ENCODE measurements around the gene THAP5. TPM values are rescaled to one million over a fixed set of nuclear protein-coding genes. Genes with fewer than 3 reads are reported as not detected.

Gene THAP5
- total and polyA plus RNA-seq, 2 donors (not counting 3 experiments of a cell fraction or from before 2014, with no cell fraction given): 2.5 to 14.1 TPM

- Histone ChIP-seq H3K27me3 (ENCODE audit: control insufficient read depth in 2 of 2, insufficient read depth in 2 of 2, low read length in 2 of 2) (no peaks in the 10 kb centered on the region), H2AFZ (ENCODE audit: low read depth, low read length) (no peak overlapping the region), H3K9me3 (replicated peaks; ENCODE audit: control insufficient read depth, insufficient read depth, low read length) (no peaks in the 10 kb centered on the region), H3K79me2 (ENCODE audit: control insufficient read depth, insufficient read depth, low read length) (peaks cover 5% of the 10 kb centered on the region), H3K4me1 (ENCODE audit: control insufficient read depth, extremely low read depth, insufficient read depth, low read length) (peaks cover 10% of the 10 kb centered on the region), H3K4me2 (ENCODE audit: insufficient read depth, low read length) (no peak overlapping the region), H4K20me1 (replicated peaks; ENCODE audit: control insufficient read depth, extremely low read depth, insufficient read depth, low read length) (peaks cover 2% of the 10 kb centered on the region), H3K9ac (replicated peaks; ENCODE audit: extremely low read depth, insufficient read depth, low read length) (no peak overlapping the region), H3K27ac (ENCODE audit: insufficient read depth, low read depth, low read length) (no peak overlapping the region), H3K4me3 (replicated peaks in 1 of 3; ENCODE audit: insufficient read depth in 1 of 3, low read depth in 1 of 3, low read length in 3 of 3) (no peak overlapping the region), H3K36me3 (ENCODE audit: control insufficient read depth in 2 of 2, extremely low read depth in 1 of 2, insufficient read depth in 2 of 2, low read length in 2 of 2) (peaks cover 0 to 6% of the 10 kb centered on the region in 2 experiments), H3K9me1 (replicated peaks; ENCODE audit: control insufficient read depth, extremely low read depth, insufficient read depth, low read length) (no peaks in the 10 kb centered on the region)
- CTCF ChIA-PET: interaction anchor here (1.6 kb wide), 1 partner anchor 10 kb away, joined by 4 read pairs; the partner anchor contains the start of gene PNPLA8
- intact Hi-C loops (cut with micrococcal nuclease): no loop called here
- no peak for DNase-seq (ENCODE audit: low read depth, low spot score)
- POLR2A ChIA-PET: no interaction called here
- dilution Hi-C loops (cut with MboI; ENCODE audit: extremely low pct_ligation_motif_present, low sequenced_read_pairs): no loop called here
- no peak for FAIRE-seq
- TF ChIP-seq EZH2 (IDR thresholded peaks at IDR 0.05; ENCODE audit: borderline replicate concordance, low read depth, low read length, severe bottlenecking) (no peak), MYC (IDR thresholded peaks at IDR 0.05; ENCODE audit: low read depth, low read length) (no peak), POLR2AphosphoS5 (IDR thresholded peaks at IDR 0.05; ENCODE audit: insufficient read depth, low read depth, low read length) (no peak), JUN (IDR thresholded peaks at IDR 0.05; ENCODE audit: borderline replicate concordance, insufficient read depth, insufficient read length, low read depth) (no peak), GATA2 (IDR thresholded peaks at IDR 0.05; ENCODE audit: insufficient read depth, insufficient read length, low read depth, low read length) (no peak), FOS (IDR thresholded peaks at IDR 0.05; ENCODE audit: borderline replicate concordance, insufficient read depth, low read length) (no peak), MAX (IDR thresholded peaks at IDR 0.05; ENCODE audit: insufficient read depth, insufficient read length) (no peak), POLR2A (IDR thresholded peaks at IDR 0.05; ENCODE audit: low read depth, low read length) (no peak), CTCF (IDR thresholded peaks at IDR 0.05; ENCODE audit: extremely low read depth in 1 of 2, insufficient read depth in 1 of 2, low read depth in 1 of 2, low read length in 2 of 2) (no peak)
- BruUV-seq (replicated peaks): no TSS peak
Observed at GRCh38 chr7:108515013-108515412, 54.5 kb downstream of the THAP5 start.

Other genes with a start within 250 kb of the THAP5 start
- 47.6 and 49.0 TPM in 2 replicates for gene NRCAM, start 113.3 kb downstream of the THAP5 start, total RNA-seq
- 21.9 and 26.0 TPM in 2 replicates for gene NRCAM, start 113.3 kb downstream of the THAP5 start, polyA plus RNA-seq
- 17.6 and 19.9 TPM in 2 replicates for gene PNPLA8, start 43.6 kb downstream of the THAP5 start, total RNA-seq
- 4.2 and 5.9 TPM in 2 replicates for gene PNPLA8, start 43.6 kb downstream of the THAP5 start, polyA plus RNA-seq
- 11.9 and 13.4 TPM in 2 replicates for gene DNAJB9, start 168 bp upstream of the THAP5 start, total RNA-seq
- 4.7 and 11.7 TPM in 2 replicates for gene DNAJB9, start 168 bp upstream of the THAP5 start, polyA plus RNA-seq

Data from endothelial cell of umbilical vein (primary cell).